Ramos (cell line): ENCODE results near the gene CD7.

Experiments used
- in situ Hi-C: fragments of 300-500 bp; cut with MboI; formaldehyde crosslinking; loops from one replicate; pipeline ENCODE4 v1.14.3; 2022; ENCODE audit warnings: low sequenced_read_pairs; ENCODE audit not compliant: unreplicated experiment

The CD7 gene

DNA sequence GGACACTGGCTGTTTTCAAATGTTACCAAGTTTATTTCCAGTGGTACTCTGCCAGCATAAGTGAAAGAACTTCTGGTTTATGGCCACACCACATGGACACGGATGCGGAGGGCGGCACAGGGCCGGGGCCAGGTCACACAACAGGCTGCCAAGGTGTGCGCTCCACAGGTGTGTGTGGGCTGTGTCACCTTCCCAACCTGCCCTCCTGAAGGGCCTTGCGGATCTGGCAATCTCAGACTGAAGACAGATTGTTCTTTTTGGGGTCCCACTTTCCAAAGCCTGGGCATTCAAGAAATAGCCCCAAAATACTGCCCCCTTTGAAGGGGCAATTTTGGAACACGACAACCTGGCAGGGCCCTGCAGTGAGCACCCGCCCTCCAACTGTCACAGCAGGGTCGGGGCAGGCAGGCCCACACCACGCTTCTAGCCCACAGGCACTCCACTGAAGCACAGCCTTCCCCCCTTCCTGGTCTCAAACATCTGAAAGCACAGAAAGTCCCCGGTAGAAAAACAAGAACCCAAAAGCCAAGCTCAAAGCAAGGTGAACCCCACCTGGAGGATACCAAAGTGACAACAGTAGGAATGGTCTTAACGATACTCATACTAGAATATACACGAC is 47.4 kb downstream of the CD7 start:
- in situ Hi-C loops, result no loop called here

DNA sequence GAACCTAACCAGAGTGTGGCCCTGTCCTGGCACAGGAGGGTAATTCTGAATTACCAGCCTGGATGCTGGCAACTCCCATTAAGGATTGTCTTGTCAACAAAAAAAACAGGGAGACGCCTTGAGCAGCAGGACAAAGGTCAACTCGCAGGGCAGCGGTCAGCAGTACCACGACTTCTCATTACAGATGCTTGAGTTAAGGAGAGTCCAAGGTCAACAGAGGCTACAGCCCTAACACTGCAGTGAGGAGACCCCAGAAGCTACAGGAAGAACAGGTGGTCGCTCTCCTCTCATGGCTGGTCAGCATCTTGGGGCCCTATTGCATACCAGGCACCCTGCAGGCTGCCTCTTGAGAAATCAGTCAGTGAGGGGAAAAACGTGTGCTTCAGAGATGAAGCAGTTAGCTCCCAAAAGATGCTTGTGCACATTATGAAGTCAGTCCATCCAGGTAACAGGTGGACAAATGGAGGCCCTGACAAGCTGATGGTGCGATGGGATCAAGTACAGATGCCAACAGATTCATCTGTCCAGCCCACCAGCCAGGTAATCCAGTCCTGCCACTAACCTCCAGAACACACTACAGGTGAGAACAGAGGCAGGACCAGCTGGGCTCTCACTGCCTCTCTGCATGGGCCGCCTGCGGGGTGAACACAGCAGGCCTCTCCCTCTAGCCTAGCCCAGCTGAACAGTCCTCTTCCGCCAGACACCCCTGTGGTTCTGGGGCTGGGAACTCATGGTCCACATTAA is 48.1 kb downstream of the CD7 start:
- in situ Hi-C loops, result no loop called here

DNA sequence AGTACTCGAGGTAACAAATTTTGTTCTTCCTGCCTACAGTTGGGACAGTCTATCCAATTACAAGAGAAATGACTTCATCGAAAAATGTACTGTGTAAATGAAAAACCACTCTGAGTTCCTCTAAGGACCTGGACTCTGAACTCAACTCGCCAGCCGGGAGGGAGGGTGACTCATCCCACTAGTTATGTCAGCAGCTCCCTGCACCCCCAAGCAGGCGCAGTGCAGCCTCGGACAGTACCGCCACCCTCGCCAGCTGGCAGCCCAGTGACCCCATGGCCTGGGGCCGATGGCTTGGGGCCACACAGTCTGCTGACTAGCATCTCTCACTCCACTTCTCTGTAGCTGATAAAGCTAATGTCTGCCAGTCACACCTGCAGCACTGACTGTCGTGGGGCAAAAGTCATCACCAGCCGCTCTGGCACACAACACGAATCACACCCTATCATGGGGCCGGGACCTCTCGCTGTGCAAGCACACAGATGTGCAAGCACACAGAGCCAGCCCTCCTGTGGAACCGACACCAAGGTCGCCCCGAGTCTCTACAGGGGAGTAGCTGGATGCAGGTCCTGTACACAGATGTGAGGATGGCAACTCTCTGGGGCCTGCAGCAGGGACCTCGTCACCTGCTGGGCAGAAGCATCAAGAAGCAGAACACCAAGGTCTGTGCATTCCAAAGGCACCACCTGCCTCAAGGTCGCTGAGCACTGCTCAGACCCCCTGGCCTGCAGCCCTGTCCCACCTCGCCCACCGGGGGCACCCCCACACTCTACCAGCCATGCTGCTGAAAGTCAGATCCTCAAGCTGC is 49.6 kb downstream of the CD7 start:
- in situ Hi-C loops, result no loop called here

DNA sequence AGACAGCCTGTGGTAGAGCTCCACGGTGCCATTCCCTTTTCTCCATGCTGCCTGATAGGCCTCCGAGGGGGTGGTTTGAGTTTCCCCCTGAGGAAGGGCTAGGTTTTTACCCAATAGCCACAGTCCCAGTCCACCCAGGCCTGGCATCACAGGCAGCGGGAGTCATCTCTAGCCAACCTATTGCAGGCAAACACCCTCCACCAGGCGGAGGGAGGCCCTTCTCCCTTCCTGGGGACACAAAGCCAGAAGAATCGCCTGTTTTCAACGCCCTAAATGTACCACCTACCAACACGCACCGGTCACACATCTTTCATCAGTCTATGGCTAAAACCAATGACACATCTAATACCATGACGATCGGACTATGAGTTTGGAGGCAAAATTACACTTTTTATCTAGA is 51.3 kb downstream of the CD7 start:
- in situ Hi-C loops, result no loop called here
